Measurements from ENCODE around the gene GNGT2.

Gene GNGT2

GRCh38 chr17:49165143-49165542 lies 45.2 kb downstream of the GNGT2 start:
- DNase-seq = no peak

- no peak for DNase-seq
Measured at GRCh38 chr17:49162866-49163265, 47.5 kb downstream of the GNGT2 start.

- no peak for DNase-seq
Measured at GRCh38 chr17:49157784-49158183, 52.6 kb downstream of the GNGT2 start.

- no peak for DNase-seq
Measured at GRCh38 chr17:49156256-49156655, 54.1 kb downstream of the GNGT2 start.

Data from stimulated activated CD4-positive, alpha-beta T cell treated with anti-CD3 and anti-CD28 coated beads, Interleukin-4, amount 100 ng/mL, for 24 hours (primary cell).